ENCODE data around the gene CAND1.

The CAND1 gene

DNA sequence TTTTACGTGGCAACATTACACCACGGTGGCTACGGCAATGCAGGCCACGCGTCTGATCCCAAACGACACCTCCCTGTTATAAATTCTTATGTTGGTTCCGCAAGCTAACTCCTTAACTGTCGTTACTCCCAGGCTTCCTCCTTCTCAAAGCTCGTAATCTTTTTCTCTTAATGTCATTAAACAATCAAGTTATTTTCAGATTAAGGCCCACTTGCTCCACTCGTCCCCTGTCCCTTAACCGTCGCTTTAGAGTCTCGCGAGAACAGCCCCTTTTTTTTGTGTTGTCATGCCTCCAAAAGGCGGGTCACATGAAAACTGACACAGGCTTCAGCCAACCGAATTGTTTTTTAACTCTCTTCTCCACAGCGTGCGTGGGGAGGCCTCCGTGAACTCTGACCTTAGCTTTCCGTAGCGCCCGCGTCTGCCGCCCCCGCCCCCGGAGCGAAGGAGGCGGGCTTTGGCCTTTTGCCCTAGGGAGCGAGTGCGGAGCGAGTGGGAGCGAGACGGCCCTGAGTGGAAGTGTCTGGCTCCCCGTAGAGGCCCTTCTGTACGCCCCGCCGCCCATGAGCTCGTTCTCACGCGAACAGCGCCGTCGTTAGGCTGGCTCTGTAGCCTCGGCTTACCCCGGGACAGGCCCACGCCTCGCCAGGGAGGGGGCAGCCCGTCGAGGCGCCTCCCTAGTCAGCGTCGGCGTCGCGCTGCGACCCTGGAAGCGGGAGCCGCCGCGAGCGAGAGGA is at the start of gene CAND1:
Gene CAND1, plus strand, starts transcription at position 463 of the 737 bp plus-strand sequence. CDS start 360 bp downstream, outside the sequence.
- in situ Hi-C loops (cut with HindIII; ENCODE audit: low sequenced_read_pairs) = no loop called here
- H3K4me3 ChIP-seq (ENCODE audit: low read depth, low read length) = peak within 1 kb of the TSS; percentile 90
- DNase-seq (ENCODE audit: low read depth) = peak; percentile 99
- TF ChIP-seq, protein P1, sequence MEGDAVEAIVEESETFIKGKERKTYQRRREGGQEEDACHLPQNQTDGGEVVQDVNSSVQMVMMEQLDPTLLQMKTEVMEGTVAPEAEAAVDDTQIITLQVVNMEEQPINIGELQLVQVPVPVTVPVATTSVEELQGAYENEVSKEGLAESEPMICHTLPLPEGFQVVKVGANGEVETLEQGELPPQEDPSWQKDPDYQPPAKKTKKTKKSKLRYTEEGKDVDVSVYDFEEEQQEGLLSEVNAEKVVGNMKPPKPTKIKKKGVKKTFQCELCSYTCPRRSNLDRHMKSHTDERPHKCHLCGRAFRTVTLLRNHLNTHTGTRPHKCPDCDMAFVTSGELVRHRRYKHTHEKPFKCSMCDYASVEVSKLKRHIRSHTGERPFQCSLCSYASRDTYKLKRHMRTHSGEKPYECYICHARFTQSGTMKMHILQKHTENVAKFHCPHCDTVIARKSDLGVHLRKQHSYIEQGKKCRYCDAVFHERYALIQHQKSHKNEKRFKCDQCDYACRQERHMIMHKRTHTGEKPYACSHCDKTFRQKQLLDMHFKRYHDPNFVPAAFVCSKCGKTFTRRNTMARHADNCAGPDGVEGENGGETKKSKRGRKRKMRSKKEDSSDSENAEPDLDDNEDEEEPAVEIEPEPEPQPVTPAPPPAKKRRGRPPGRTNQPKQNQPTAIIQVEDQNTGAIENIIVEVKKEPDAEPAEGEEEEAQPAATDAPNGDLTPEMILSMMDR (IDR thresholded peaks at IDR 0.05; ENCODE audit: low read depth, low read length, missing control alignments) = peak; percentile 4

DNA sequence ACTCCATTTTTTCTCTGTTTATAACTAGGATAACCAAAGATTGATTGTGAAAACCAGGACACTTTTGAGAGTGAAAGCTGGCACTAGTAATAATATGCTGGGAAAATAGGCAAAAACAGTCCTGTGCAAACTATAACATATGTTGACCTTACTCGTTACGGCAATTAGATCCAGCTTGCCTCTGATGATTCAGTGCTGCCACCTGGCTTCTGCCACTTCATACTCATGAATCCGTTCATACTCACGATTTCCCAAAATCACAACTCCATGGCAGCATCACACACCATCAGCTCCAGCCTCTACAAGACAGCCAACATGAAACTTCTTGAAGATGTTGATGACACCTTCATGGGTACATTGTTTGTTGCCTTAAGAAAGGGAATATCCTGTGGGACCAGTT is 49.1 kb upstream of the CAND1 start:
- no peak overlapping the region for H3K4me3 ChIP-seq (ENCODE audit: low read depth, low read length)
- no peak for DNase-seq (ENCODE audit: low read depth)
- TF ChIP-seq, protein P1 (IDR thresholded peaks at IDR 0.05; ENCODE audit: low read depth, low read length, missing control alignments) = peak; percentile 12
- in situ Hi-C loops (cut with HindIII; ENCODE audit: low sequenced_read_pairs) = no loop called here

DNA sequence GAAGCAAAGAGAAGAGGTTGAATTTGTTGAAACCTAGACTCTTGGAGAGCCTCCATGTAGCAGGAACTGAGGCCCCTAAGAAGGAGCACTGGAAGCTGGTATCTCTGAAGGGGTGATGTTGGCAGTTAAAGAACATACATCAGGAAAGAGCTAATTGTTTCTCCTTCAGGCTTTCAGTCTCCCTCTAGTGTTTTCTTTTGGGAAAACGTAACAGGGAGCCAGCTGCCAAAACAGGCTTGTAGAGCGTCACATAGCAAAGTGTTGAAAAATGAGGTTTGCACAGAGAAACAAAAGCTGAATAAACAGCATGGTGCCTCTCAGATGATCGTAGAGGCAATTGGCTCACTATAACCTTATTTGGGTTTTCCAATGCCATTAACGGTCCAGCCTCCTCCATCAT is 46.9 kb upstream of the CAND1 start:
- in situ Hi-C loops (cut with HindIII; ENCODE audit: low sequenced_read_pairs) = no loop called here
- peak; percentile 16 for DNase-seq (ENCODE audit: low read depth)
- TF ChIP-seq, protein P1 (IDR thresholded peaks at IDR 0.05; ENCODE audit: low read depth, low read length, missing control alignments) = peak; percentile 56
- no peak overlapping the region for H3K4me3 ChIP-seq (ENCODE audit: low read depth, low read length)

DNA sequence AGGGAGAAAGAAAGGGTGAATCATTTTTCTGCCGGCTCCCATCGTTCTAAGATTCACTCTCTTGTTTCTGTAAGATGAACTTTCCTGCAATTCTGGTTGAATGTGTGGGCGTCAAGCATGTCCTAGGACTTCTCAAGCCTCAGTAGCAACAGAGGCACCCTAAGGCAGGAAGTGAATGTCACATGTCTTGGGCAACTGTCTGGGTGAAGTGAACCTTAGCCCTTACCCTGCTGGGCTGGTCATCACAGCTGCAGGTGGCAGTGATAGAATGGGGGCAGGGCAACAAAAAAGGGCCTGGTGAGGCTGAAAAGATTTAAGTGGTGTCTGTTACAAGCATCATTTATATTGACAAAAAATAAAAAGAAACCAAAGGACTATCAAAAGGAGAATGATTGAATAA is 45.9 kb upstream of the CAND1 start:
- TF ChIP-seq, protein P1 (IDR thresholded peaks at IDR 0.05; ENCODE audit: low read depth, low read length, missing control alignments) = no peak
- no peak for DNase-seq (ENCODE audit: low read depth)

DNA sequence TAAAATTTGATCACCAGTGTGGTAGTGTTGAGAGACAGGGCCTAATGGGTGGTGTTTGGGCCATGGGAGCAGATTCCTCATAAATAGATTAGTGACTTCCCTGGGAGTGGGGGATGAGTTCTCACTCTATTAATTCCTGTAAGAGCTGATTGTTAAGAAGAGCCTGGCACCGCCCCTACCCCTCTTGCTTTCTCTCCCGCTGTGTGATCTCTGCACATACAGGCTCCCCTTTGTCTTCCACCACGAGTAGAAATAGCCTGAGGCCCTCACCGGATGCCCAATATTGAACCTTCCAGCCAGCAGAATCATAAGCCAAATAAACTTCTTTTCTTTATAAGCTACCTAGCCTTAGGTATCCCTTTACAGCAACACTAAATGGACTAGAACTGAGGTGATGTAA is 31.9 kb upstream of the CAND1 start:
- in situ Hi-C loops (cut with HindIII; ENCODE audit: low sequenced_read_pairs) = no loop called here
- TF ChIP-seq, protein P1 (IDR thresholded peaks at IDR 0.05; ENCODE audit: low read depth, low read length, missing control alignments) = no peak
- no peak overlapping the region for H3K4me3 ChIP-seq (ENCODE audit: low read depth, low read length)
- no peak for DNase-seq (ENCODE audit: low read depth)

More for the DNA sequence above, 45.9 kb upstream of the CAND1 start:
- H3K4me3 ChIP-seq (ENCODE audit: low read depth, low read length) = no peak overlapping the region
- in situ Hi-C loops (cut with HindIII; ENCODE audit: low sequenced_read_pairs) = no loop called here

DNA sequence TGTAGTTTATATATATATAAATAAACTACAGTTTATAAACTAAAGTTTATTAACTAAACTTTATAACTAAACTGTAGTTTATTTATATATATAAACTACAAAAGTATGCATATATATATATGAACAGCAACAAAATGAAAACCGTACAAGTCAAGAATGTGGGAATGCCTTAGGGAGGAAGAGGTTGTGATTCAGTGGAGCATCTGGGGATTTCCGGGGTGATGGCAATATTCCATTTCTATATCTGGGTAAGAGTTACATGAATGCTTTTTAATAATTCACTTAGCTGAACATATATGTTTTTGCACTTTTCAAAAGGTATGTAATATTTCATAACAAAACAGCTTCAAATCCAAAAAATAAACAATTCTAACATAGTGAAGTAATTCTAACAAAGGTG is 30.1 kb upstream of the CAND1 start:
- DNase-seq (ENCODE audit: low read depth) = no peak
- no peak overlapping the region for H3K4me3 ChIP-seq (ENCODE audit: low read depth, low read length)
- in situ Hi-C loops (cut with HindIII; ENCODE audit: low sequenced_read_pairs) = no loop called here
- TF ChIP-seq, protein P1 (IDR thresholded peaks at IDR 0.05; ENCODE audit: low read depth, low read length, missing control alignments) = no peak
